Thymus (tissue), 11 donors: Measurements from ENCODE around the gene COPS2. TPM values are rescaled to one million over a fixed set of nuclear protein-coding genes. Genes with fewer than 3 reads are reported as not detected.

ENCODE experiments used
- DNase-seq, 9 donors: peaks; one replicate each; pipeline ENCODE4 v3.0.0-alpha.2; 2013; ENCODE audit warnings: low spot score in 9 of 9, low read depth in 6 of 9, missing footprints in 1 of 9
- H3K27ac ChIP-seq, 2 donors: one replicate each; pipeline ENCODE4 v1.5.1; 2013; ENCODE audit warnings: control low read depth in 1 of 2, low read depth in 1 of 2, low read length in 1 of 2, mild to moderate bottlenecking in 1 of 2, moderate library complexity in 1 of 2
- H3K27me3 ChIP-seq, 2 donors: one replicate each; pipeline ENCODE4 v1.5.1; 2013; ENCODE audit warnings: low read length in 1 of 2; ENCODE audit not compliant: control insufficient read depth in 2 of 2, insufficient read depth in 1 of 2
- H3K36me3 ChIP-seq, 2 donors: one replicate each; pipeline ENCODE4 v1.5.1; 2013; ENCODE audit warnings: low read length in 1 of 2, mild to moderate bottlenecking in 1 of 2, moderate library complexity in 1 of 2; ENCODE audit not compliant: control insufficient read depth in 2 of 2, insufficient read depth in 2 of 2
- H3K4me1 ChIP-seq, 2 donors: one replicate each; pipeline ENCODE4 v1.5.1; 2013; ENCODE audit warnings: low read length in 2 of 2; ENCODE audit not compliant: control insufficient read depth in 2 of 2, insufficient read depth in 2 of 2
- H3K4me3 ChIP-seq, 2 donors: one replicate each; pipeline ENCODE4 v1.5.1; 2013; ENCODE audit warnings: low read length in 2 of 2, control low read depth in 1 of 2, mild to moderate bottlenecking in 1 of 2
- H3K9me3 ChIP-seq, 2 donors: one replicate each; pipeline ENCODE4 v1.5.1; 2013; ENCODE audit warnings: low read length in 1 of 2, mild to moderate bottlenecking in 1 of 2; ENCODE audit not compliant: control insufficient read depth in 2 of 2, insufficient read depth in 1 of 2
- WGBS: extraction: QIAGEN DNeasy Blood & Tissue Kit; methylation state at CpG from one replicate; pipeline ENCODE4 v1.1.7; 2013; 5-methylcytosine and 5-hydroxymethylcytosine counted together
- polyA plus RNA-seq: library from polyadenylated mRNA; stranded (reverse); fragments of 200-250 nt; gene quantifications from one replicate; pipeline ENCODE4 v1.2.3, GENCODE V29; 2013
- total RNA-seq: library from RNA; stranded (reverse); fragments of 120-200 nt; gene quantifications from one replicate; pipeline ENCODE4 v1.2.4, GENCODE V29; 2013
- donor health status: healthy.

COPS2 gene
- total and polyA plus RNA-seq, 2 donors, result 47.3 to 47.7 TPM

GRCh38 chr15:49151831-49152230 is 3.6 kb downstream of the COPS2 start:
- peaks cover 0 to 2% of the 10 kb centered on the region in 2 donors for H3K9me3 ChIP-seq
- no peak overlapping the region for H3K4me3 ChIP-seq
- 93% methylated on average over 3 of the region's 3 CpGs for WGBS
- no peaks in the 10 kb centered on the region for H3K27me3 ChIP-seq
- H3K27ac ChIP-seq, result no peak overlapping the region
- no peaks in the 10 kb centered on the region for H3K36me3 ChIP-seq
- DNase-seq, result no peak
- H3K4me1 ChIP-seq, result peaks cover 3 to 5% of the 10 kb centered on the region in 2 donors

GRCh38 chr15:49148727-49149126 is 6.7 kb downstream of the COPS2 start:
- Histone ChIP-seq H3K9me3 (no peaks in the 10 kb centered on the region), H3K4me1 (peaks cover 0 to 2% of the 10 kb centered on the region in 2 donors), H3K27me3 (no peaks in the 10 kb centered on the region), H3K4me3 (no peak overlapping the region), H3K36me3 (peaks cover 0 to under 1% of the 10 kb centered on the region in 2 donors), H3K27ac (no peak overlapping the region)
- no peak for DNase-seq
- WGBS, result 99% methylated on average over 1 of the region's 1 CpG

GRCh38 chr15:49148298-49148697 is 7.1 kb downstream of the COPS2 start:
- Histone ChIP-seq H3K27ac (no peak overlapping the region), H3K4me1 (no peaks in the 10 kb centered on the region), H3K9me3 (no peaks in the 10 kb centered on the region), H3K36me3 (peaks cover 4 to 5% of the 10 kb centered on the region in 2 donors), H3K4me3 (no peak overlapping the region), H3K27me3 (no peaks in the 10 kb centered on the region)
- no peak for DNase-seq
- 95% methylated on average over 1 of the region's 1 CpG for WGBS

GRCh38 chr15:49145651-49146609 is 9.5 kb downstream of the COPS2 start:
- Histone ChIP-seq H3K36me3 (peaks cover 14 to 25% of the 10 kb centered on the region in 2 donors), H3K27me3 (no peaks in the 10 kb centered on the region), H3K9me3 (no peaks in the 10 kb centered on the region), H3K4me1 (no peaks in the 10 kb centered on the region), H3K27ac (no peak overlapping the region), H3K4me3 (no peak overlapping the region)
- WGBS, result 50% methylated on average over 3 of the region's 3 CpGs
- DNase-seq, result peak in 6 of 9 donors; percentile 30 to 72 (median 40)

DNA sequence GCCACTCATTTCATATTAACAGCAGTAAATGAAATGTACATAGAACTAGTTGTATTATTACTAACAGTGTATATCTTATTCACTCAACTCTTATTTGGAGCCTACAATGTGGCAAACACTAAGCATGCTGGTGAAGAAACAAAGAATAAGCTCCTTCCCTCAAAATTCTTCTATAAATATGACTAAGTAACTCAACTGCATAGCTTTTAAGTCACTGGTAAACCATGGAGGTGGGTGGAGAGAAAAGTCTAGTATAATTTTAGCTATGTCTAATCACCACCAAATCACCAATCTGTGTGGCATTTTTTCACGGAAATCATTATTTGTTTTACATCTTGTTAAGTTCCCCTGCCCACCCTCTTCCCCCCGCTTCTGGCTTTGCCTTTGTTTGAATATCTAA is 17.5 kb downstream of the COPS2 start:
- H3K27ac ChIP-seq, result no peak overlapping the region
- no peaks in the 10 kb centered on the region for H3K4me1 ChIP-seq
- peaks cover 6 to 54% of the 10 kb centered on the region in 2 donors for H3K36me3 ChIP-seq
- no peaks in the 10 kb centered on the region for H3K9me3 ChIP-seq
- no peaks in the 10 kb centered on the region for H3K27me3 ChIP-seq
- no peak for DNase-seq
- WGBS, result 96% methylated on average over 2 of the region's 2 CpGs
- H3K4me3 ChIP-seq, result no peak overlapping the region

GRCh38 chr15:49135911-49136310 is 19.5 kb downstream of the COPS2 start:
- WGBS, result 97% methylated on average over 3 of the region's 3 CpGs
- no peaks in the 10 kb centered on the region for H3K4me1 ChIP-seq
- no peak overlapping the region for H3K27ac ChIP-seq
- no peaks in the 10 kb centered on the region for H3K9me3 ChIP-seq
- peaks cover under 1 to 47% of the 10 kb centered on the region in 2 donors for H3K36me3 ChIP-seq
- no peak overlapping the region for H3K4me3 ChIP-seq
- no peaks in the 10 kb centered on the region for H3K27me3 ChIP-seq
- no peak for DNase-seq

DNA sequence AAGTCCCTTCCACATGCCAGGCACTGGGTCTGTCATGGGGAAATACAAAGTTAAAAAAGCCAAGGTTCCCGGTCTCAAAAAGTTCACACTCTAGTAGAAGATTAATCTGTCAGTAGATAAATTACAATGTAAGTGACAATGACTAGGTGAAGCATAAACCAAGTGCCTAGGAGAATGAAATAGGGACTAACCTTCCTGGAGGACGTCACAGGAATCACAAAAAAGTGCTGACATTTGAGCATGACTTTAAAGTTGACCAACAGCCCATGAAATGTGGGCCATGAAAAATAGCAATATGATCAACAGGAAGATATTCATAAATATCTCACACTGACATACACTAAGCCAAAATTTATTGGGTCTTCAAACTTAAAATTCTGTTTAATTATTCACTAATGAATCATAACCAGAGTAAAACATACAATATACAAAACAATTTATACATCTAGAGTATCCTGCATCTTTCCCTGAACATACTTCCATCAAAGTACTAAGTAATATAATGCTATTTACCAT is 20.0 kb downstream of the COPS2 start:
- Histone ChIP-seq H3K36me3 (peaks cover 0 to 46% of the 10 kb centered on the region in 2 donors), H3K27me3 (no peaks in the 10 kb centered on the region), H3K4me1 (no peaks in the 10 kb centered on the region), H3K27ac (no peak overlapping the region), H3K9me3 (no peaks in the 10 kb centered on the region), H3K4me3 (no peak overlapping the region)
- WGBS, result 95% methylated on average over 2 of the region's 2 CpGs
- DNase-seq, result no peak

GRCh38 chr15:49134683-49135341 is 20.6 kb downstream of the COPS2 start:
- Histone ChIP-seq H3K9me3 (no peaks in the 10 kb centered on the region), H3K27ac (no peak overlapping the region), H3K36me3 (peaks cover 0 to 46% of the 10 kb centered on the region in 2 donors), H3K4me1 (no peaks in the 10 kb centered on the region), H3K27me3 (no peaks in the 10 kb centered on the region), H3K4me3 (no peak overlapping the region)
- WGBS, result 90% methylated on average over 5 of the region's 5 CpGs
- no peak for DNase-seq

GRCh38 chr15:49131403-49131802 is 24.0 kb downstream of the COPS2 start:
- no peaks in the 10 kb centered on the region for H3K4me1 ChIP-seq
- peaks cover 3 to 47% of the 10 kb centered on the region in 2 donors for H3K36me3 ChIP-seq
- no peak overlapping the region for H3K27ac ChIP-seq
- no peaks in the 10 kb centered on the region for H3K27me3 ChIP-seq
- DNase-seq, result no peak
- no peak overlapping the region for H3K4me3 ChIP-seq
- WGBS, result 96% methylated on average over 3 of the region's 3 CpGs
- H3K9me3 ChIP-seq, result no peaks in the 10 kb centered on the region
